GM10266 (cell line): Measurements from ENCODE around the gene PPM1H.

Source experiments
- DNase-seq: peaks from one replicate; pipeline ENCODE4 v3.0.0; 2012; ENCODE audit errors: extremely low spot score
- TF ChIP-seq, protein P1 (sequence below): IDR thresholded peaks from 2 replicates; pipeline ENCODE4 v1.5.1; 2012; ENCODE audit warnings: mild to moderate bottlenecking, low read depth; ENCODE audit not compliant: control insufficient read depth, insufficient read depth; ENCODE audit errors: missing control alignments

PPM1H gene

DNA sequence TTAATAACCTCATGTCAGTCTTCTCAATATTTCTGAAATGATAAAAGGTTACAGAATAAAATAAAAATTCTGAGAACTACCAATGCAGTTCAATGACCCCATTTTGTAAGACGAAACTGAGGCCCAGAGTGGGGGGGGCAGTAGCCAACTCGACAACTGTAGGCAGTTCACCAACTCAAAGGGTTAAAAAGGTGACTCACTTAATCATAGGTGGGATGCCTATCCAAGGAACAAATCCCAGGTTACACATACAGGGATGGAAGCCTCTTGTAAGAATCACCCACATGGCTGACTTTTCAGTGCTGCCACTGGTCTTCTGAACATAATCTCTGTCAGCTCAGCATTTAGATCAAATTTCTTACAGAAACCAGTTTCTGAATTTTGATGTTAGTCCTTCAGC lies 10.9 kb downstream of the PPM1H start:
- DNase-seq, result no peak
- TF ChIP-seq, protein P1, sequence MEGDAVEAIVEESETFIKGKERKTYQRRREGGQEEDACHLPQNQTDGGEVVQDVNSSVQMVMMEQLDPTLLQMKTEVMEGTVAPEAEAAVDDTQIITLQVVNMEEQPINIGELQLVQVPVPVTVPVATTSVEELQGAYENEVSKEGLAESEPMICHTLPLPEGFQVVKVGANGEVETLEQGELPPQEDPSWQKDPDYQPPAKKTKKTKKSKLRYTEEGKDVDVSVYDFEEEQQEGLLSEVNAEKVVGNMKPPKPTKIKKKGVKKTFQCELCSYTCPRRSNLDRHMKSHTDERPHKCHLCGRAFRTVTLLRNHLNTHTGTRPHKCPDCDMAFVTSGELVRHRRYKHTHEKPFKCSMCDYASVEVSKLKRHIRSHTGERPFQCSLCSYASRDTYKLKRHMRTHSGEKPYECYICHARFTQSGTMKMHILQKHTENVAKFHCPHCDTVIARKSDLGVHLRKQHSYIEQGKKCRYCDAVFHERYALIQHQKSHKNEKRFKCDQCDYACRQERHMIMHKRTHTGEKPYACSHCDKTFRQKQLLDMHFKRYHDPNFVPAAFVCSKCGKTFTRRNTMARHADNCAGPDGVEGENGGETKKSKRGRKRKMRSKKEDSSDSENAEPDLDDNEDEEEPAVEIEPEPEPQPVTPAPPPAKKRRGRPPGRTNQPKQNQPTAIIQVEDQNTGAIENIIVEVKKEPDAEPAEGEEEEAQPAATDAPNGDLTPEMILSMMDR, result no peak

DNA sequence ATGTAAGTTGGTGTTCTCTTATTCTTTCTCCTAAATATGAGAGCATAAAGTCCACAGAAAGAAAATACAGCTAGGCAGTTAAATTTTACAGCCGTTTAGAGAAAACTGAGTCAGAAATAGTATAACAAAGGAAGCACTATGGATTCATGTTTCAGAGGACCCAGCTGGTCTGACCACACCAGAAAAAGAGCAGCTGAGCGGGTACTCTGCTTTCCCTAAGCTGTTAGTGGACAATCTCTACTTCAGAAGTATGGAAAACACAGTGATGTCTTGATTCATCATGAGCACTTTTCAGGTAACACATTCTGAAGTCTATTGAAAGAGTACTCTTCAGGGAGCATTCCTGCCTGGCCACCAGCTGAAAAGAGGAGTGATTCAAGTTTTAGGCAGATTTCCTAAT lies 12.4 kb downstream of the PPM1H start:
- no peak for DNase-seq
- TF ChIP-seq, protein P1, result no peak

DNA sequence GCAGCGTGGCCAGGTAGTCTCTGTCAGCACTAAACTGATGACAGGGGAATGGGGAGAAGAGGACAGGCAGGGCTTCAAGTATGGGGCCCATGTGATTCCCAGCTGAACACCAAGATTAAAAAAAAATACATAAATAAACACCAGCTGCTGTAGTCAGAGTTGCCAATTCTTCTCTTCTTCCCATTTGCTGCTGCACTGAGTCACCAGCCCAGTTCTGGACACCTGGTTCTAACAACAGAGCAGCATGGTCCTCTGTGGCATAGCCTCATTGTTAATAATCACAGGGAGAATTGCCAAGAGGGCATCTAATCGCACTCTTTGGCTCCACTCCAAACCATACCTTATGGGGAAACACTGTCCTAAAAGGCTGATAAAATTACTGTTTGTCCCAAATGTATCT lies 15.1 kb downstream of the PPM1H start:
- DNase-seq, result no peak
- TF ChIP-seq, protein P1, result no peak

DNA sequence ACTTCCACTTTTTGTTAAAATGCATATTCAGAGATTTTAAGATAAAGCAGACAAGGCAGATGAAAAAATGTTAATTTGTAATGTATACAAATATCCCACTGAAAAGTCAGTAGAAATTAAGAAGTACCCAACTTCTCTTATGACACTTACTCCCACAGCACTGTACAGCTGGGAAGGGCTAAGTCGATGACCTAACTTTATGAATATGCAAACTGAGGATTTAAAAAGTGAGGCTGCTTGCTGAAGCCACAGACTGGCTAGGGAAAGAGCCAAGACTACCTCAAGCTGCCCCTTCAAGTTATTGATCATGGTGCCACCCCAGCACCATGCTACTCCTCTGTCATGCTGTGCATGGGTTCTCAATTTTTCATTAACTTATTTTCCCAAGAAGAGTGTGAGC lies 17.0 kb downstream of the PPM1H start:
- TF ChIP-seq, protein P1, result no peak
- DNase-seq, result no peak

DNA sequence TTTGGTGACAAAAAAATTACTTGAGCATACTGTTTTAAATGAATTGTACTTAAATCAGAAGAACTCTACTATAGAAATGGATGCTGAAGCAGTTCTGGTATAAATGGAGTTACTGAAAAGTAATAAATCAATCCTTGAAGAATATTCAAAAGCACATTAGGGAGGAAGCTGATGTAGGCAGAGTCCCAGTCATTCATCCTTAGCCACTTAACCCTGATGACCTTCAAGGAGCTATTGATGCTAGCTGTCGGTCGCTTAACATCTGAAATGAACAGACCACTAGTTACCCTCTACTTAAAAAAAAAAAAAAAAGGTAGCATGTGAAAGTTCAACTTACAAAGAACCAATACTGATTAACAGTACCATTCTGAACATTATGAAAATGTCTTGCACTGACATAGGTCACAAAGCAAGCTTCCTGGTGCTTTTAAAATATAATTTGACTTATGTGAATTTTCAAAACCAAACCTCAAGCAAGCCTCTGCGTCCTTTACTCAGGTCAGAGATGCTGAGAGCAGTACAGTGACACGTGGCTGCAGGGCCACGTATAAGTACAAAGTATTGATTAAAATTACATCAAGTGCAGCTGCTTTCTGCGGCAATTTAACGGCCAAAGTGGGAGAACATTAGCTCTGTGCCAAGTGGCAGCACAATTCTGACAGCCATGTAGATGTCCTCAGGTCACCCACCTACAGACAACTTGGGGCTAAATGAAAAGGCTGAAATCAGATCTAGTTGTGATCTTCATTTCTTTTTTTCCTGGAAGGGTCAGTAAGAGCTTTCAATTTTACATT lies 18.1 kb downstream of the PPM1H start:
- TF ChIP-seq, protein P1, result no peak
- no peak for DNase-seq

DNA sequence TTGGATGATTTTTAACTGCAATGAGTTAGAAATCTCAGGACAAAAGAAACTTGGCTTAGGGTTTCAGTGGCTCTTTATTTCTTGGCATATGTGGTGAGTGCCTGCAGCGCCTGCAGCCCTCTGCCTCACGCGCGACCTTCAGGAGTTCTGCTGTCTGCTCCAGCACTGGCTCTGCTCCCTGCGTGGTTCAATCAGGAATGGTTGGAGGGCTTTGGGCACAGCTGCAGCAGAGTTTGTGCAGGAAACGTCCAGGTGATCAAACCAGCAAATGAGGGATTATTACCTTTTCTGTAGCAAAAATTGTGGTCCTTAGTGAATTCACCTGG lies 19.8 kb downstream of the PPM1H start:
- DNase-seq, result no peak
- TF ChIP-seq, protein P1, result no peak

DNA sequence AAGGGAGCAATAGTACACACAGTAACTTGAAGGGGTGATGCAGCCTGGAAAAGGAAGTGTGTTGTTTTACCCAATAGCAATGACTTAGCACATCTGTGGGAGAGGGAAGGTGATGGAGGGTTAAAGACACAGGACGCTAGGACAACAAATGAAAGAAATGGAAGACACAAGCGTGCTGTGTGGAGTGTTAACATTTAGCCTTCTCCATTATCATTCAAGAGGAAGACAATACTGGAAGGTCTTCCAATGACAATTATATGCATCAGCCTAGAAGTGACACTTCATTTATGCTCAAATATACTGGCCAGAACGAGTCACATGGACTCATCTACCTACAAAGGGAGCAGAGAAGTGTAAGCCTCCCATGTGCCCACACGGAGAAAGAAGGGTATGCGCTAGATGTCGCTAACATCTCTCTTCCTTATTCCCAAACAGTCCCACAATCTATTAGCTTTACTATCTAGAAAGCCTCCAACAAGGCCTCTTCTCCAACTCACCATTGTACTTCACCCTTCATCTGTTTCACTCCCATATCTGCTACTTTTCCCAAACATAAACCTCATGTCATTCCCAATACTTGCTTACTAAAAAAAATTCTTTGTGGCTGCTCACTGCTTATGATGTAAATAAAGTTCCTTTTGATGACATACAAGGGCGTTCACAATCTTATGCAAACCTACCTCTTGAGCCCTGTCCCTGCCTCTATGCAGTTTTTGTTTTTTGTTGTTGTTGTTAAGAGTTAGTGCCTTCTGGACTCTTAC lies 20.3 kb downstream of the PPM1H start:
- TF ChIP-seq, protein P1, result no peak
- DNase-seq, result no peak
